HPDE6-E6E7 (cell line): ENCODE results near the gene ARHGAP25.

ENCODE experiments used
- DNase-seq: peaks from one replicate; pipeline ENCODE4 v3.0.0; 2011; ENCODE audit warnings: missing footprints; ENCODE audit errors: extremely low spot score

Gene ARHGAP25

GRCh38 chr2:68742626-68743415 is 8.2 kb downstream of the ARHGAP25 start:
- no peak for DNase-seq

- DNase-seq = no peak
Measured at GRCh38 chr2:68743531-68743930, 8.9 kb downstream of the ARHGAP25 start.

GRCh38 chr2:68744366-68744912 is 9.8 kb downstream of the ARHGAP25 start:
- DNase-seq = no peak

- no peak for DNase-seq
Measured at GRCh38 chr2:68745006-68745405, 10.4 kb downstream of the ARHGAP25 start.

GRCh38 chr2:68746408-68746807 is 11.8 kb downstream of the ARHGAP25 start:
- no peak for DNase-seq

GRCh38 chr2:68747413-68747812 is 12.8 kb downstream of the ARHGAP25 start:
- DNase-seq = no peak

GRCh38 chr2:68747900-68748299 is 13.3 kb downstream of the ARHGAP25 start:
- DNase-seq = no peak

- DNase-seq = no peak
Measured at GRCh38 chr2:68748568-68748967, 14.0 kb downstream of the ARHGAP25 start.

- no peak for DNase-seq
Measured at GRCh38 chr2:68749345-68749744, 14.7 kb downstream of the ARHGAP25 start.

- no peak for DNase-seq
Measured at GRCh38 chr2:68750592-68751396, 16.2 kb downstream of the ARHGAP25 start.

GRCh38 chr2:68751397-68752339 is 17.1 kb downstream of the ARHGAP25 start:
- peak; percentile 83 for DNase-seq

GRCh38 chr2:68753318-68753717 is 18.7 kb downstream of the ARHGAP25 start:
- DNase-seq = no peak

- DNase-seq = no peak
Measured at GRCh38 chr2:68755071-68755470, 20.5 kb downstream of the ARHGAP25 start.

GRCh38 chr2:68756178-68756577 is 21.6 kb downstream of the ARHGAP25 start:
- DNase-seq = no peak

- DNase-seq = no peak
Measured at GRCh38 chr2:68757081-68757480, 22.5 kb downstream of the ARHGAP25 start.

GRCh38 chr2:68762100-68762499 is 27.5 kb downstream of the ARHGAP25 start:
- DNase-seq = no peak

GRCh38 chr2:68762665-68763064 is 28.1 kb downstream of the ARHGAP25 start:
- no peak for DNase-seq

- no peak for DNase-seq
Measured at GRCh38 chr2:68764041-68764805, 29.6 kb downstream of the ARHGAP25 start.

- no peak for DNase-seq
Measured at GRCh38 chr2:68764806-68765311, 30.2 kb downstream of the ARHGAP25 start.

GRCh38 chr2:68765739-68766375 is 31.2 kb downstream of the ARHGAP25 start:
- DNase-seq = no peak
